Activated T-cell treated with anti-CD3 and anti-CD28 coated beads, Interleukin-2, amount 50 U/mL, for 1 hour (primary cell): Measurements from ENCODE around the gene CCDC138.

ENCODE experiments used
- DNase-seq: peaks from one replicate; pipeline ENCODE4 v3.0.0-alpha.2; 2020

CCDC138 gene

GRCh38 chr2:108898315-108899082 is 111.9 kb downstream of the CCDC138 start:
- no peak for DNase-seq

GRCh38 chr2:108904680-108905079 is 118.1 kb downstream of the CCDC138 start:
- DNase-seq, result no peak

- no peak for DNase-seq
Measured at GRCh38 chr2:108905176-108905575, 118.6 kb downstream of the CCDC138 start.

- DNase-seq, result no peak
Measured at GRCh38 chr2:108905906-108906305, 119.3 kb downstream of the CCDC138 start.

GRCh38 chr2:108906403-108907077 is 120.0 kb downstream of the CCDC138 start:
- DNase-seq, result no peak

- no peak for DNase-seq
Measured at GRCh38 chr2:108907822-108908712, 121.5 kb downstream of the CCDC138 start.

GRCh38 chr2:108908713-108909070 is 122.1 kb downstream of the CCDC138 start:
- DNase-seq, result no peak

- no peak for DNase-seq
Measured at GRCh38 chr2:108909275-108909823, 122.8 kb downstream of the CCDC138 start.

- DNase-seq, result no peak
Measured at GRCh38 chr2:108910011-108910431, 123.5 kb downstream of the CCDC138 start.

GRCh38 chr2:108910541-108911396 is 124.2 kb downstream of the CCDC138 start:
- DNase-seq, result no peak

GRCh38 chr2:108911401-108911800 is 124.8 kb downstream of the CCDC138 start:
- no peak for DNase-seq

- DNase-seq, result no peak
Measured at GRCh38 chr2:108911807-108912628, 125.4 kb downstream of the CCDC138 start.

GRCh38 chr2:108912629-108912902 is 126.0 kb downstream of the CCDC138 start:
- no peak for DNase-seq

GRCh38 chr2:108916122-108916795 is 129.7 kb downstream of the CCDC138 start:
- no peak for DNase-seq

GRCh38 chr2:108916796-108917421 is 130.3 kb downstream of the CCDC138 start:
- no peak for DNase-seq

GRCh38 chr2:108917526-108917925 is 131.0 kb downstream of the CCDC138 start:
- no peak for DNase-seq

- DNase-seq, result no peak
Measured at GRCh38 chr2:108918156-108918874, 131.7 kb downstream of the CCDC138 start.

GRCh38 chr2:108918941-108919341 is 132.4 kb downstream of the CCDC138 start:
- DNase-seq, result no peak

GRCh38 chr2:108919571-108920373 is 133.2 kb downstream of the CCDC138 start:
- no peak for DNase-seq
